WTC11 (cell line): Measurements from ENCODE around the gene ZNF217. TPM values are rescaled to one million over a fixed set of nuclear protein-coding genes. Genes with fewer than 3 reads are reported as not detected.
"Not testable (repeated sequence)": the region's sequence is repeated elsewhere in the genome, so short reads cannot be mapped to it uniquely, and the experiment has no call there.

Experiments used
- ATAC-seq: fragments of 200-7000 bp; cut with Tn5 transposase; 2 replicates; pipeline ENCODE4 v1.10.0; 2021; ENCODE audit warnings: mild to moderate bottlenecking, moderate library complexity
- CTCF ChIA-PET: fragments of 300-600 bp; sonication (Branson Sonifier 250); formaldehyde crosslinking; loops from one replicate; lab custom pipeline; 2021; ENCODE audit warnings: antibody characterized with exemption; lab: Charles Lee
- POLR2A ChIA-PET: fragments of 350-600 bp; sonication (Branson Sonifier 250); formaldehyde crosslinking; loops from one replicate; lab custom pipeline; 2021; ENCODE audit warnings: antibody characterized with exemption; lab: Charles Lee
- DNase-seq: peaks from one replicate; pipeline ENCODE4 v3.0.0; 2021; ENCODE audit warnings: low spot score
- H3K27ac Mint-ChIP-seq: 2 replicates; pipeline ENCODE4 v1.8.0; 2021; ENCODE audit warnings: mixed read lengths
- H3K27me3 Mint-ChIP-seq: 2 replicates; pipeline ENCODE4 v1.8.0; 2021; ENCODE audit warnings: low read depth, mild to moderate bottlenecking, moderate library complexity, mixed read lengths
- H3K36me3 Mint-ChIP-seq: 2 replicates; pipeline ENCODE4 v1.8.0; 2021; ENCODE audit warnings: mixed read lengths
- H3K4me1 Mint-ChIP-seq: 2 replicates; pipeline ENCODE4 v1.8.0; 2022; ENCODE audit warnings: mixed read lengths
- H3K4me3 Mint-ChIP-seq: 2 replicates; pipeline ENCODE4 v1.8.0; 2021; ENCODE audit warnings: mild to moderate bottlenecking, moderate library complexity, mixed read lengths
- H3K9me3 Mint-ChIP-seq: 2 replicates; pipeline ENCODE4 v1.8.0; 2021; ENCODE audit warnings: mixed read lengths
- GABPB1 ChIP-seq: sonication (generic); formaldehyde crosslinking; IDR thresholded peaks from 2 replicates; pipeline ENCODE4 v1.8.1; 2023; ENCODE audit warnings: mild to moderate bottlenecking, missing genetic modification reagents
- NFE2L1 ChIP-seq: sonication (generic); formaldehyde crosslinking; IDR thresholded peaks from 2 replicates; pipeline ENCODE4 v1.8.1; 2023; ENCODE audit warnings: missing genetic modification reagents
- NFYB ChIP-seq: sonication (generic); formaldehyde crosslinking; conservative IDR thresholded peaks from 2 replicates; pipeline ENCODE4 v1.8.0; 2022; ENCODE audit warnings: low read depth, missing genetic modification reagents
- OVOL2 ChIP-seq: fragments of 250-450 bp; sonication (Bioruptor Pico); IDR thresholded peaks from 2 replicates; pipeline ENCODE4 v1.9.0; 2021; ENCODE audit warnings: mild to moderate bottlenecking, borderline replicate concordance
- TCF7 ChIP-seq: sonication (generic); formaldehyde crosslinking; IDR thresholded peaks from 2 replicates; pipeline ENCODE4 v1.8.0; 2022; ENCODE audit warnings: mild to moderate bottlenecking, low read depth, missing genetic modification reagents, moderate library complexity
- TEAD1 ChIP-seq: sonication (generic); formaldehyde crosslinking; IDR thresholded peaks from 2 replicates; pipeline ENCODE4 v1.8.0; 2022; ENCODE audit warnings: mild to moderate bottlenecking, missing genetic modification reagents
- total RNA-seq: library from RNA; stranded (reverse); gene quantifications from 3 replicates; pipeline ENCODE4 v1.2.3, GENCODE V29; 2021
- TF ChIP-seq, protein P1 (sequence below): sonication (generic); formaldehyde crosslinking; IDR thresholded peaks from 2 replicates; pipeline ENCODE4 v1.8.1; 2023; ENCODE audit warnings: mild to moderate bottlenecking, missing genetic modification reagents, moderate library complexity
- TF ChIP-seq, protein P2 (sequence below): sonication (generic); formaldehyde crosslinking; IDR thresholded peaks from 2 replicates; pipeline ENCODE4 v1.8.0; 2023; ENCODE audit warnings: missing genetic modification reagents, mild to moderate bottlenecking, borderline replicate concordance
- TF ChIP-seq, protein P3 (sequence below): sonication (generic); formaldehyde crosslinking; IDR thresholded peaks from 2 replicates; pipeline ENCODE4 v1.8.0; 2023; ENCODE audit warnings: mild to moderate bottlenecking, missing genetic modification reagents

Gene ZNF217
- total RNA-seq, 1 experiment from 2014 or later = 75.6 TPM

- TF ChIP-seq TEAD1 (no peak), TCF7 (CRISPR knock-in tag) (no peak), NFE2L1 (CRISPR knock-in tag) (no peak), NFYB (CRISPR knock-in tag) (no peak), OVOL2 (CRISPR knock-in tag) (no peak)
- TF ChIP-seq, protein P1, sequence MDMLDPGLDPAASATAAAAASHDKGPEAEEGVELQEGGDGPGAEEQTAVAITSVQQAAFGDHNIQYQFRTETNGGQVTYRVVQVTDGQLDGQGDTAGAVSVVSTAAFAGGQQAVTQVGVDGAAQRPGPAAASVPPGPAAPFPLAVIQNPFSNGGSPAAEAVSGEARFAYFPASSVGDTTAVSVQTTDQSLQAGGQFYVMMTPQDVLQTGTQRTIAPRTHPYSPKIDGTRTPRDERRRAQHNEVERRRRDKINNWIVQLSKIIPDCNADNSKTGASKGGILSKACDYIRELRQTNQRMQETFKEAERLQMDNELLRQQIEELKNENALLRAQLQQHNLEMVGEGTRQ = no peak
- TF ChIP-seq, protein P2, sequence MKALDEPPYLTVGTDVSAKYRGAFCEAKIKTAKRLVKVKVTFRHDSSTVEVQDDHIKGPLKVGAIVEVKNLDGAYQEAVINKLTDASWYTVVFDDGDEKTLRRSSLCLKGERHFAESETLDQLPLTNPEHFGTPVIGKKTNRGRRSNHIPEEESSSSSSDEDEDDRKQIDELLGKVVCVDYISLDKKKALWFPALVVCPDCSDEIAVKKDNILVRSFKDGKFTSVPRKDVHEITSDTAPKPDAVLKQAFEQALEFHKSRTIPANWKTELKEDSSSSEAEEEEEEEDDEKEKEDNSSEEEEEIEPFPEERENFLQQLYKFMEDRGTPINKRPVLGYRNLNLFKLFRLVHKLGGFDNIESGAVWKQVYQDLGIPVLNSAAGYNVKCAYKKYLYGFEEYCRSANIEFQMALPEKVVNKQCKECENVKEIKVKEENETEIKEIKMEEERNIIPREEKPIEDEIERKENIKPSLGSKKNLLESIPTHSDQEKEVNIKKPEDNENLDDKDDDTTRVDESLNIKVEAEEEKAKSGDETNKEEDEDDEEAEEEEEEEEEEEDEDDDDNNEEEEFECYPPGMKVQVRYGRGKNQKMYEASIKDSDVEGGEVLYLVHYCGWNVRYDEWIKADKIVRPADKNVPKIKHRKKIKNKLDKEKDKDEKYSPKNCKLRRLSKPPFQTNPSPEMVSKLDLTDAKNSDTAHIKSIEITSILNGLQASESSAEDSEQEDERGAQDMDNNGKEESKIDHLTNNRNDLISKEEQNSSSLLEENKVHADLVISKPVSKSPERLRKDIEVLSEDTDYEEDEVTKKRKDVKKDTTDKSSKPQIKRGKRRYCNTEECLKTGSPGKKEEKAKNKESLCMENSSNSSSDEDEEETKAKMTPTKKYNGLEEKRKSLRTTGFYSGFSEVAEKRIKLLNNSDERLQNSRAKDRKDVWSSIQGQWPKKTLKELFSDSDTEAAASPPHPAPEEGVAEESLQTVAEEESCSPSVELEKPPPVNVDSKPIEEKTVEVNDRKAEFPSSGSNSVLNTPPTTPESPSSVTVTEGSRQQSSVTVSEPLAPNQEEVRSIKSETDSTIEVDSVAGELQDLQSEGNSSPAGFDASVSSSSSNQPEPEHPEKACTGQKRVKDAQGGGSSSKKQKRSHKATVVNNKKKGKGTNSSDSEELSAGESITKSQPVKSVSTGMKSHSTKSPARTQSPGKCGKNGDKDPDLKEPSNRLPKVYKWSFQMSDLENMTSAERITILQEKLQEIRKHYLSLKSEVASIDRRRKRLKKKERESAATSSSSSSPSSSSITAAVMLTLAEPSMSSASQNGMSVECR (CRISPR knock-in tag) = no peak
- TF ChIP-seq, protein P3, sequence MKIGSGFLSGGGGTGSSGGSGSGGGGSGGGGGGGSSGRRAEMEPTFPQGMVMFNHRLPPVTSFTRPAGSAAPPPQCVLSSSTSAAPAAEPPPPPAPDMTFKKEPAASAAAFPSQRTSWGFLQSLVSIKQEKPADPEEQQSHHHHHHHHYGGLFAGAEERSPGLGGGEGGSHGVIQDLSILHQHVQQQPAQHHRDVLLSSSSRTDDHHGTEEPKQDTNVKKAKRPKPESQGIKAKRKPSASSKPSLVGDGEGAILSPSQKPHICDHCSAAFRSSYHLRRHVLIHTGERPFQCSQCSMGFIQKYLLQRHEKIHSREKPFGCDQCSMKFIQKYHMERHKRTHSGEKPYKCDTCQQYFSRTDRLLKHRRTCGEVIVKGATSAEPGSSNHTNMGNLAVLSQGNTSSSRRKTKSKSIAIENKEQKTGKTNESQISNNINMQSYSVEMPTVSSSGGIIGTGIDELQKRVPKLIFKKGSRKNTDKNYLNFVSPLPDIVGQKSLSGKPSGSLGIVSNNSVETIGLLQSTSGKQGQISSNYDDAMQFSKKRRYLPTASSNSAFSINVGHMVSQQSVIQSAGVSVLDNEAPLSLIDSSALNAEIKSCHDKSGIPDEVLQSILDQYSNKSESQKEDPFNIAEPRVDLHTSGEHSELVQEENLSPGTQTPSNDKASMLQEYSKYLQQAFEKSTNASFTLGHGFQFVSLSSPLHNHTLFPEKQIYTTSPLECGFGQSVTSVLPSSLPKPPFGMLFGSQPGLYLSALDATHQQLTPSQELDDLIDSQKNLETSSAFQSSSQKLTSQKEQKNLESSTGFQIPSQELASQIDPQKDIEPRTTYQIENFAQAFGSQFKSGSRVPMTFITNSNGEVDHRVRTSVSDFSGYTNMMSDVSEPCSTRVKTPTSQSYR (CRISPR knock-in tag) = no peak
- ChIA-PET CTCF (interaction anchor here (0.6 to 1.8 kb wide), 3 partner anchors 62 to 339 kb away, joined by 3 to 4 read pairs (median 4); no protein-coding TSS in a partner anchor), POLR2A (no interaction called here)
- Mint-ChIP-seq H3K27me3 (no peaks in the 10 kb centered on the region), H3K4me3 (peak overlapping the region; percentile 53), H3K36me3 (no peaks in the 10 kb centered on the region), H3K4me1 (peaks cover 51% of the 10 kb centered on the region), H3K27ac (peak overlapping the region; percentile 97), H3K9me3 (no peaks in the 10 kb centered on the region)
- DNase-seq (no peak), ATAC-seq (no peak)
Observed at GRCh38 chr20:53597030-53597482, 3.4 kb upstream of the ZNF217 start.

DNA sequence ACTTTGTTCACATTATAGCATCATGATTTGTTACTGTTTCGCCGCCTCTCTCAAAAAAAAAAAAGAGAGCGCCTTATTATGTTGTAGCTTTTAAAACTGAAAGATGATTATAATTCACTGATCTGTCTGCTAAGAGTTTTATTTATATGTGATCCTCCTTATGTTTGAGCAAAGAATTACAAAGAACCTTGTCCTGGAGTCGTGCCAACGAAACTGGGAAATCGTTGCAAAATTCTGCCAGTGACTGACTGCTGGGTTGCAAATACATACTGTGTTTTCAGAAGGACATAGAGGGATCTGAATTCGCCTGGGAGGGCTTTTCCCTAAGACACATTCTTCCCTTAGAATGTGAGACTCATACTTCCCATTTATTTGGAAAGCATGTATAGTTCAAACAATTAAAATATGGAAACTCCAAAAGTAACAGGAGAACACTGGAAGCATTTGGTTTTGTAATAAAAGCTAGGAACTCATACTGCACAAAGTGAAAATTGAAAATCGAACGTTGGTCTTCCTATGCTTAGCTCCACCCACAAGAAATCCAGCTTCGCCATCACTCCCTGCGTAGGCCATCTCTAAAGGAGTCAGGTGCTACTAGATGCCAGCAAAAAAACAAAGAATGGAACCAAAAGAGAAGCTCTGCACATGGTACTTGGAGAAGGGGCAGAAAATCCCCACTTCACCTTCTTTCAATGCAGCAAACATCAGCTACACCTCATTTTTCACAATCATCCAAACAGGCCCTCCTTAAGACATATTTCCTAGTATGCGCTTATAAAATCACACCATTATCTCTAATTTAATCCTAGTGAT lies 2.8 kb upstream of the ZNF217 start:
- H3K27me3 Mint-ChIP-seq, POLR2A ChIA-PET: not testable (repeated sequence)
- CTCF ChIA-PET = interaction anchor here (0.7 to 1.8 kb wide), 2 partner anchors 320 to 339 kb away, joined by 3 to 4 read pairs; no protein-coding TSS in a partner anchor

DNA sequence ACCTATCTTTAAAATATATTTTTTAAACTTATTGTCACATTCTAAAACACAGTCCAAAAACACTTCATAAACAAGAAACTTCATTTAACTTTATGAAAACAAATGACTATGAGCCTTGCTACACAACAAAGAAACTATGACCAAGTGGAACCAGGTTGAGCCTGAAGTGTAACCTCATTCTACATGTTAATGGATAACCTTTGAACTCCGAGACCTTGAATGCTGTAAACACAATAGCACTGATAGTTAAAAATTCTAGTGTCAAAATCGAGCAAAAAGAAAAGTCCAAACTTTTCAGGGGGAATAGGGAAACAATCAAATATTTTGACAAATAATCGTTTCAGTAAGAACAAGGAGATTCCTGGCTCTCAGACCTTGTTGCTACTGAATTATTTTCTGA lies 2.1 kb upstream of the ZNF217 start:
- POLR2A ChIA-PET, H3K9me3 Mint-ChIP-seq, CTCF ChIA-PET, H3K36me3 Mint-ChIP-seq, DNase-seq, H3K27me3 Mint-ChIP-seq, ATAC-seq: not testable (repeated sequence)
- Mint-ChIP-seq H3K27ac (peak overlapping the region; percentile 97), H3K4me3 (peak overlapping the region; percentile 53), H3K4me1 (peaks cover 61% of the 10 kb centered on the region)
- peak; percentile 20; the same call in 1 of the 2 replicates for TF ChIP-seq GABPB1 (CRISPR knock-in tag)

More for the DNA sequence above, 2.8 kb upstream of the ZNF217 start:
- peak overlapping the region; percentile 53 for H3K4me3 Mint-ChIP-seq
- DNase-seq, H3K36me3 Mint-ChIP-seq, ATAC-seq, H3K9me3 Mint-ChIP-seq: not testable (repeated sequence)
- peak overlapping the region; percentile 97 for H3K27ac Mint-ChIP-seq
- peaks cover 58% of the 10 kb centered on the region for H3K4me1 Mint-ChIP-seq
